GM12878 (cell line): ENCODE measurements around the gene FAM227A. TPM values are rescaled to one million over a fixed set of nuclear protein-coding genes. Genes with fewer than 3 reads are reported as not detected.

Source experiments
- CEBPB ChIP-seq, 2 experiments: fragments of 150-350 bp in 1 of 2; IDR thresholded peaks; 2 replicates each; pipeline ENCODE4 v1.6.1; 2012 to 2014; ENCODE audit warnings: low read depth in 2 of 2, low read length in 2 of 2, borderline replicate concordance in 1 of 2, inconsistent platforms in 1 of 2
- CHD4 ChIP-seq: fragments of 200-600 bp; sonication (generic); IDR thresholded peaks from 2 replicates; pipeline ENCODE4 v1.6.1; 2016; ENCODE audit warnings: mild to moderate bottlenecking
- DPF2 ChIP-seq: fragments of 450-650 bp; IDR thresholded peaks from 2 replicates; pipeline ENCODE4 v1.6.1; 2017; ENCODE audit warnings: mild to moderate bottlenecking
- EGR1 ChIP-seq, 2 experiments: IDR thresholded peaks; 1 replicate in 1 of 2; 2 replicates in 1 of 2; pipeline ENCODE4 v1.6.1; 2011 to 2012; ENCODE audit warnings: low read depth in 2 of 2, low read length in 2 of 2, borderline replicate concordance in 1 of 2, mild to moderate bottlenecking in 1 of 2, moderate library complexity in 1 of 2
- IRF4 ChIP-seq: IDR thresholded peaks from 2 replicates; pipeline ENCODE4 v1.6.1; 2011; ENCODE audit warnings: low read depth, low read length
- LARP7 ChIP-seq: fragments of 450-650 bp; IDR thresholded peaks from 2 replicates; pipeline ENCODE4 v1.6.1; 2017; ENCODE audit warnings: mild to moderate bottlenecking
- NFYA ChIP-seq: IDR thresholded peaks from 2 replicates; pipeline ENCODE4 v1.6.1; 2011; ENCODE audit warnings: low read depth, mild to moderate bottlenecking, low read length, improper control_type of control experiment, borderline replicate concordance
- PAX8 ChIP-seq: fragments of 450-650 bp; IDR thresholded peaks from 2 replicates; pipeline ENCODE4 v1.6.1; 2017; ENCODE audit warnings: mild to moderate bottlenecking, moderate library complexity
- PML ChIP-seq: IDR thresholded peaks from 2 replicates; pipeline ENCODE4 v1.6.1; 2012; ENCODE audit warnings: low read length, inconsistent platforms
- RB1 ChIP-seq: fragments of 450-650 bp; formaldehyde crosslinking; IDR thresholded peaks from 2 replicates; pipeline ENCODE4 v1.6.1; 2017; ENCODE audit warnings: mild to moderate bottlenecking, borderline replicate concordance
- RBBP5 ChIP-seq: fragments of 200-600 bp; sonication (generic); conservative IDR thresholded peaks from 2 replicates; pipeline ENCODE4 v1.6.1; 2016
- RCOR1 ChIP-seq: conservative IDR thresholded peaks from 2 replicates; pipeline ENCODE4 v1.6.1; 2012; ENCODE audit warnings: low read depth, low read length, improper control_type of control experiment
- RUNX3 ChIP-seq: IDR thresholded peaks from 2 replicates; pipeline ENCODE4 v1.6.1; 2012; ENCODE audit warnings: low read length, inconsistent platforms
- SIX5 ChIP-seq: IDR thresholded peaks from 2 replicates; pipeline ENCODE4 v1.6.1; 2011; ENCODE audit warnings: mild to moderate bottlenecking, low read depth, low read length, moderate library complexity; ENCODE audit not compliant: severe bottlenecking
- SREBF1 ChIP-seq: IDR thresholded peaks from 2 replicates; pipeline ENCODE4 v1.6.1; 2012; ENCODE audit warnings: mild to moderate bottlenecking, low read length
- TBL1XR1 ChIP-seq: IDR thresholded peaks from 2 replicates; pipeline ENCODE4 v1.6.1; 2012; ENCODE audit warnings: low read depth, low read length, improper control_type of control experiment
- ZSCAN29 ChIP-seq: fragments of 450-650 bp; IDR thresholded peaks from 2 replicates; pipeline ENCODE4 v1.6.1; 2017; ENCODE audit warnings: mild to moderate bottlenecking, moderate library complexity
- polyA plus RNA-seq, 11 experiments: library from polyadenylated mRNA; depleted of rRNA in 4 of 11; unstranded in 6 of 11; stranded (reverse) in 5 of 11; fragments of >200 nt; fragmentation: Nextera tagmentation in 4 of 11; fragmentation: Illumina TruSeq in 1 of 11; extraction: Ambion mirVana in 4 of 11; extraction: Trizol in 1 of 11; gene quantifications; 1 replicate in 1 of 11; 2 replicates in 10 of 11; pipeline versions ENCODE4 v1.2.1 to v1.2.3, GENCODE V29; 2011 to 2016; ENCODE audit warnings: inconsistent platforms in 2 of 11, missing spikeins in 2 of 11, low read depth in 1 of 11
- total RNA-seq, 4 experiments: library from RNA; depleted of rRNA in 3 of 4; stranded (reverse); fragments of >200 nt in 3 of 4; fragmentation: Illumina TruSeq in 1 of 4; extraction: Trizol in 1 of 4; gene quantifications; 2 replicates each; pipeline versions ENCODE4 v1.2.1 to v1.2.3, GENCODE V29; 2013 to 2021
- TF ChIP-seq, protein P1 (sequence below): fragments of 450-650 bp; IDR thresholded peaks from 2 replicates; pipeline ENCODE4 v1.6.1; 2017; ENCODE audit warnings: mild to moderate bottlenecking, moderate library complexity
- TF ChIP-seq, protein P2 (sequence below): IDR thresholded peaks from 2 replicates; pipeline ENCODE4 v1.6.1; 2011; ENCODE audit warnings: low read depth, low read length, improper control_type of control experiment, borderline replicate concordance
- TF ChIP-seq, protein P3 (sequence below): fragments of 450-650 bp; IDR thresholded peaks from 2 replicates; pipeline ENCODE4 v1.6.1; 2014; ENCODE audit warnings: mild to moderate bottlenecking
- TF ChIP-seq, protein P4 (sequence below): fragments of 450-650 bp; formaldehyde crosslinking; IDR thresholded peaks from 2 replicates; pipeline ENCODE4 v1.4.0; 2020; ENCODE audit warnings: mild to moderate bottlenecking, moderate library complexity

Gene FAM227A
- total and polyA plus RNA-seq, 10 of the 15 experiments (the other 5 are each of a cell fraction or from before 2014, with no cell fraction given): 0.02 to 0.59 (median 0.25) TPM

DNA sequence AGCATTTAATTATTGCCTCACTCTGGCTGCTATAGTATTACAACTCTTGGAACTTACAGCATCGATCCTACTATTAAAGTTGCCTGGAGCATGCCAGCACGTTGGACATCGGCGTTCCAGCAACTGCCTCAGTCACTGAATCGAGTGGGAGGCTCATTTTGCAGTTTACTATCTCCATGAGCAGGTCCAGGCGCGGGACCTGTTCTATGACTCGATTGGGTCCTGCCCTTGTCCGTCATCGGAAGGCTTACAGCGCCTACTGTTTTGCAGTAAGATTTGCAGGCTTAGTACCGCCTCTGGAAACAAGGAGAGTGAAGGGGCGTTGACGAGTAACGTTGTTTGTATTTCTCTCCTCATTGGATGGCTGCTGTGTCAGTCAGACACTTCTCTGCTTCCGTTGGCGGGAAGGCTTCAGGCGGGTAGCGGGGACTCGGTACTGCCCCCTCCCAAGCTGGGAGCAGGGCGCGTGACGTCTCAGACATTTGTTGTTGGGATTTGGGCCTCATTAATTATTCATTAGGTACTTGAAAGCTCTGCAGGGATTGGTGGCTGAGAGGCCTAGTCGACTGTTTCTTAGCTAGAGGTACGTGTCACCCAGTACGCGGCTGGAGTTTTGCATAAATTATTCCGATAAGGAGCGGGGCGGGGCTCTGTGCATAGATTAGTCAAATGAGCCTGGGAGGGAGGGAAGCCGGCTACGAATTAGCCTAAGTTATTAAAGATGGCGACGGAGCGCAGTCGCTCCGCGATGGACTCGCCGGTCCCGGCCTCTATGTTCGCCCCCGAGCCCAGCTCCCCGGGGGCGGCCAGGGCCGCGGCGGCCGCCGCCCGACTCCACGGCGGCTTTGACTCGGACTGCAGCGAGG lies 49.3 kb upstream of the FAM227A start, which contains the start of gene GTPBP1 (continued):
- TF ChIP-seq, protein P1, sequence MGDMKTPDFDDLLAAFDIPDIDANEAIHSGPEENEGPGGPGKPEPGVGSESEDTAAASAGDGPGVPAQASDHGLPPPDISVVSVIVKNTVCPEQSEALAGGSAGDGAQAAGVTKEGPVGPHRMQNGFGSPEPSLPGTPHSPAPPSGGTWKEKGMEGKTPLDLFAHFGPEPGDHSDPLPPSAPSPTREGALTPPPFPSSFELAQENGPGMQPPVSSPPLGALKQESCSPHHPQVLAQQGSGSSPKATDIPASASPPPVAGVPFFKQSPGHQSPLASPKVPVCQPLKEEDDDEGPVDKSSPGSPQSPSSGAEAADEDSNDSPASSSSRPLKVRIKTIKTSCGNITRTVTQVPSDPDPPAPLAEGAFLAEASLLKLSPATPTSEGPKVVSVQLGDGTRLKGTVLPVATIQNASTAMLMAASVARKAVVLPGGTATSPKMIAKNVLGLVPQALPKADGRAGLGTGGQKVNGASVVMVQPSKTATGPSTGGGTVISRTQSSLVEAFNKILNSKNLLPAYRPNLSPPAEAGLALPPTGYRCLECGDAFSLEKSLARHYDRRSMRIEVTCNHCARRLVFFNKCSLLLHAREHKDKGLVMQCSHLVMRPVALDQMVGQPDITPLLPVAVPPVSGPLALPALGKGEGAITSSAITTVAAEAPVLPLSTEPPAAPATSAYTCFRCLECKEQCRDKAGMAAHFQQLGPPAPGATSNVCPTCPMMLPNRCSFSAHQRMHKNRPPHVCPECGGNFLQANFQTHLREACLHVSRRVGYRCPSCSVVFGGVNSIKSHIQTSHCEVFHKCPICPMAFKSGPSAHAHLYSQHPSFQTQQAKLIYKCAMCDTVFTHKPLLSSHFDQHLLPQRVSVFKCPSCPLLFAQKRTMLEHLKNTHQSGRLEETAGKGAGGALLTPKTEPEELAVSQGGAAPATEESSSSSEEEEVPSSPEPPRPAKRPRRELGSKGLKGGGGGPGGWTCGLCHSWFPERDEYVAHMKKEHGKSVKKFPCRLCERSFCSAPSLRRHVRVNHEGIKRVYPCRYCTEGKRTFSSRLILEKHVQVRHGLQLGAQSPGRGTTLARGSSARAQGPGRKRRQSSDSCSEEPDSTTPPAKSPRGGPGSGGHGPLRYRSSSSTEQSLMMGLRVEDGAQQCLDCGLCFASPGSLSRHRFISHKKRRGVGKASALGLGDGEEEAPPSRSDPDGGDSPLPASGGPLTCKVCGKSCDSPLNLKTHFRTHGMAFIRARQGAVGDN: no peak; the same call in 1 of the 2 replicates
- TF ChIP-seq, protein P2, sequence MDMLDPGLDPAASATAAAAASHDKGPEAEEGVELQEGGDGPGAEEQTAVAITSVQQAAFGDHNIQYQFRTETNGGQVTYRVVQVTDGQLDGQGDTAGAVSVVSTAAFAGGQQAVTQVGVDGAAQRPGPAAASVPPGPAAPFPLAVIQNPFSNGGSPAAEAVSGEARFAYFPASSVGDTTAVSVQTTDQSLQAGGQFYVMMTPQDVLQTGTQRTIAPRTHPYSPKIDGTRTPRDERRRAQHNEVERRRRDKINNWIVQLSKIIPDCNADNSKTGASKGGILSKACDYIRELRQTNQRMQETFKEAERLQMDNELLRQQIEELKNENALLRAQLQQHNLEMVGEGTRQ: peak; percentile 49; the same call in 1 of the 2 replicates
- no peak for TF ChIP-seq ZSCAN29
- TF ChIP-seq SIX5: no peak
- TF ChIP-seq, protein P3, sequence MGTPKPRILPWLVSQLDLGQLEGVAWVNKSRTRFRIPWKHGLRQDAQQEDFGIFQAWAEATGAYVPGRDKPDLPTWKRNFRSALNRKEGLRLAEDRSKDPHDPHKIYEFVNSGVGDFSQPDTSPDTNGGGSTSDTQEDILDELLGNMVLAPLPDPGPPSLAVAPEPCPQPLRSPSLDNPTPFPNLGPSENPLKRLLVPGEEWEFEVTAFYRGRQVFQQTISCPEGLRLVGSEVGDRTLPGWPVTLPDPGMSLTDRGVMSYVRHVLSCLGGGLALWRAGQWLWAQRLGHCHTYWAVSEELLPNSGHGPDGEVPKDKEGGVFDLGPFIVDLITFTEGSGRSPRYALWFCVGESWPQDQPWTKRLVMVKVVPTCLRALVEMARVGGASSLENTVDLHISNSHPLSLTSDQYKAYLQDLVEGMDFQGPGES: peak; percentile 93
- TF ChIP-seq CHD4: no peak
- TF ChIP-seq CEBPB (IDR thresholded peaks at IDR 0.05; ENCODE audit: borderline replicate concordance in 1 of 2, low read depth in 2 of 2, low read length in 2 of 2): no peak
- peak; percentile 80 for TF ChIP-seq LARP7
- TF ChIP-seq NFYA: no peak
- no peak for TF ChIP-seq RBBP5
- peak; percentile 100 for TF ChIP-seq DPF2
- TF ChIP-seq, protein P4, sequence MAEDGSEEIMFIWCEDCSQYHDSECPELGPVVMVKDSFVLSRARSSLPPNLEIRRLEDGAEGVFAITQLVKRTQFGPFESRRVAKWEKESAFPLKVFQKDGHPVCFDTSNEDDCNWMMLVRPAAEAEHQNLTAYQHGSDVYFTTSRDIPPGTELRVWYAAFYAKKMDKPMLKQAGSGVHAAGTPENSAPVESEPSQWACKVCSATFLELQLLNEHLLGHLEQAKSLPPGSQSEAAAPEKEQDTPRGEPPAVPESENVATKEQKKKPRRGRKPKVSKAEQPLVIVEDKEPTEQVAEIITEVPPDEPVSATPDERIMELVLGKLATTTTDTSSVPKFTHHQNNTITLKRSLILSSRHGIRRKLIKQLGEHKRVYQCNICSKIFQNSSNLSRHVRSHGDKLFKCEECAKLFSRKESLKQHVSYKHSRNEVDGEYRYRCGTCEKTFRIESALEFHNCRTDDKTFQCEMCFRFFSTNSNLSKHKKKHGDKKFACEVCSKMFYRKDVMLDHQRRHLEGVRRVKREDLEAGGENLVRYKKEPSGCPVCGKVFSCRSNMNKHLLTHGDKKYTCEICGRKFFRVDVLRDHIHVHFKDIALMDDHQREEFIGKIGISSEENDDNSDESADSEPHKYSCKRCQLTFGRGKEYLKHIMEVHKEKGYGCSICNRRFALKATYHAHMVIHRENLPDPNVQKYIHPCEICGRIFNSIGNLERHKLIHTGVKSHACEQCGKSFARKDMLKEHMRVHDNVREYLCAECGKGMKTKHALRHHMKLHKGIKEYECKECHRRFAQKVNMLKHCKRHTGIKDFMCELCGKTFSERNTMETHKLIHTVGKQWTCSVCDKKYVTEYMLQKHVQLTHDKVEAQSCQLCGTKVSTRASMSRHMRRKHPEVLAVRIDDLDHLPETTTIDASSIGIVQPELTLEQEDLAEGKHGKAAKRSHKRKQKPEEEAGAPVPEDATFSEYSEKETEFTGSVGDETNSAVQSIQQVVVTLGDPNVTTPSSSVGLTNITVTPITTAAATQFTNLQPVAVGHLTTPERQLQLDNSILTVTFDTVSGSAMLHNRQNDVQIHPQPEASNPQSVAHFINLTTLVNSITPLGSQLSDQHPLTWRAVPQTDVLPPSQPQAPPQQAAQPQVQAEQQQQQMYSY: no peak
- TF ChIP-seq PAX8: no peak; the same call in 1 of the 2 replicates
- TF ChIP-seq RCOR1: no peak
- no peak for TF ChIP-seq TBL1XR1
- no peak for TF ChIP-seq RUNX3
- TF ChIP-seq IRF4: peak; percentile 61; the same call in 1 of the 2 replicates
- peak in 1 of 2 experiments; percentile 11; a peak in 1 of 3 replicates for TF ChIP-seq EGR1 (IDR thresholded peaks at IDR 0.05; ENCODE audit: borderline replicate concordance in 1 of 2, low read depth in 2 of 2, low read length in 2 of 2)
- peak; percentile 59 for TF ChIP-seq SREBF1
- TF ChIP-seq RB1: peak; percentile 95
- TF ChIP-seq PML: peak; percentile 71; the same call in 1 of the 2 replicates
